Endothelial cell of umbilical vein (primary cell): ENCODE measurements around the gene JPH3.

ENCODE experiments used
- EZH2 ChIP-seq: IDR thresholded peaks from 2 replicates; pipeline ENCODE4 v1.6.1; 2012; ENCODE audit warnings: borderline replicate concordance, low read depth, mild to moderate bottlenecking, moderate library complexity, low read length, inconsistent platforms; ENCODE audit not compliant: severe bottlenecking
- JUN ChIP-seq: IDR thresholded peaks from 2 replicates; pipeline ENCODE4 v1.6.1; 2011; ENCODE audit warnings: borderline replicate concordance, low read depth; ENCODE audit not compliant: insufficient read length, insufficient read depth
- POLR2A ChIP-seq: IDR thresholded peaks from 2 replicates; pipeline ENCODE4 v1.6.1; 2012; ENCODE audit warnings: low read depth, mild to moderate bottlenecking, control low read depth, low read length
- POLR2AphosphoS5 ChIP-seq: IDR thresholded peaks from 2 replicates; pipeline ENCODE4 v1.6.1; 2012; ENCODE audit warnings: low read depth, mild to moderate bottlenecking, control low read depth, low read length, moderate library complexity; ENCODE audit not compliant: insufficient read depth
- TF ChIP-seq, protein P1 (sequence below), 2 donors: IDR thresholded peaks; 1 replicate in 1 of 2; 2 replicates in 1 of 2; pipeline ENCODE4 v1.5.1; 2011; ENCODE audit warnings: low read length in 2 of 2, mild to moderate bottlenecking in 2 of 2, moderate library complexity in 2 of 2, control low read depth in 1 of 2, inconsistent platforms in 1 of 2, low read depth in 1 of 2; ENCODE audit not compliant: insufficient read depth in 1 of 2; ENCODE audit errors: extremely low read depth in 1 of 2

DNA sequence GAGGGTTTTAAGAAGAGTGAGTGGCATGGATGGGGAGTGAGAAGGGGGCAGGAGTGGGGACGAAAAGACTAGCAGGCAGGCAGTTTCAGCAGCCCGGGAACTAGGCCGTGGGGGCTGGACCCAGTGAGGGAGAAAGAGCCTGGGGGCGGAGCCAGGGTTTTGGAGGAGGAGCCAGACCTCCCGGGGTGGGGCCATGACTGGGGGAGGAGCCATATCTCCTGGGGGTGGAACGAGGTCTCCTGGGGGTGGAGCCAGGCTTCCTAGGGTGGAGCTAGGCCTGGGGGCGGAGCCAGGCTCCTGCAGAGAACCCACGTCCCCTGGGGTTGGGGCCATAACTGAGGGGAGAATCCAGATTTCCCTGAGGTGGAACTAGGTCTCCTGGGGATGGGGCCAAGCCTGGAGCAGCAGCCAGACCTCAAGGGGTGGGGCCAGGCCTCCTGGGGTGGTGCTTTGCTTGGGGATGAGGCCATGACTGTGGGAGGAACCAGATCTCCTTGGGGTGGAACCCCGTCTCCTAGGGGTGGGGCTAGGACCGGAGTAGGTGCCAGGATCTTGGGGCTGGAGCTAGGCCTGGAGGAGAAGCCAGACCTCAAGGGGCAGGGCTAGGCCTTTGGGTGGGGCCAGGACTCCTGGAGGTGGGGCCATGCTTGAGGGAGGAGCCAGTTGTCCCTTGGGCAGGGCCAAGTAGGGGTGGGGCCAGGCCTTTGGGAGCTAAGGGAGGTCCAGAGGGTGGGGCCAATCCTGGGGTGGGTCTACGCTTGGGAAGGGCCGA is 41.7 kb upstream of the JPH3 start:
- no peak for TF ChIP-seq POLR2AphosphoS5
- TF ChIP-seq JUN, result no peak
- TF ChIP-seq POLR2A, result no peak
- TF ChIP-seq, protein P1, sequence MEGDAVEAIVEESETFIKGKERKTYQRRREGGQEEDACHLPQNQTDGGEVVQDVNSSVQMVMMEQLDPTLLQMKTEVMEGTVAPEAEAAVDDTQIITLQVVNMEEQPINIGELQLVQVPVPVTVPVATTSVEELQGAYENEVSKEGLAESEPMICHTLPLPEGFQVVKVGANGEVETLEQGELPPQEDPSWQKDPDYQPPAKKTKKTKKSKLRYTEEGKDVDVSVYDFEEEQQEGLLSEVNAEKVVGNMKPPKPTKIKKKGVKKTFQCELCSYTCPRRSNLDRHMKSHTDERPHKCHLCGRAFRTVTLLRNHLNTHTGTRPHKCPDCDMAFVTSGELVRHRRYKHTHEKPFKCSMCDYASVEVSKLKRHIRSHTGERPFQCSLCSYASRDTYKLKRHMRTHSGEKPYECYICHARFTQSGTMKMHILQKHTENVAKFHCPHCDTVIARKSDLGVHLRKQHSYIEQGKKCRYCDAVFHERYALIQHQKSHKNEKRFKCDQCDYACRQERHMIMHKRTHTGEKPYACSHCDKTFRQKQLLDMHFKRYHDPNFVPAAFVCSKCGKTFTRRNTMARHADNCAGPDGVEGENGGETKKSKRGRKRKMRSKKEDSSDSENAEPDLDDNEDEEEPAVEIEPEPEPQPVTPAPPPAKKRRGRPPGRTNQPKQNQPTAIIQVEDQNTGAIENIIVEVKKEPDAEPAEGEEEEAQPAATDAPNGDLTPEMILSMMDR (IDR thresholded peaks at IDR 0.05; ENCODE audit: extremely low read depth in 1 of 2, insufficient read depth in 1 of 2, low read depth in 1 of 2, low read length in 2 of 2), result no peak
- TF ChIP-seq EZH2, result no peak
